ENCODE data around the gene TM4SF4. TPM values are rescaled to one million over a fixed set of nuclear protein-coding genes. Genes with fewer than 3 reads are reported as not detected.

TM4SF4 gene, protein sequence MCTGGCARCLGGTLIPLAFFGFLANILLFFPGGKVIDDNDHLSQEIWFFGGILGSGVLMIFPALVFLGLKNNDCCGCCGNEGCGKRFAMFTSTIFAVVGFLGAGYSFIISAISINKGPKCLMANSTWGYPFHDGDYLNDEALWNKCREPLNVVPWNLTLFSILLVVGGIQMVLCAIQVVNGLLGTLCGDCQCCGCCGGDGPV
- total RNA-seq: not detected

DNA sequence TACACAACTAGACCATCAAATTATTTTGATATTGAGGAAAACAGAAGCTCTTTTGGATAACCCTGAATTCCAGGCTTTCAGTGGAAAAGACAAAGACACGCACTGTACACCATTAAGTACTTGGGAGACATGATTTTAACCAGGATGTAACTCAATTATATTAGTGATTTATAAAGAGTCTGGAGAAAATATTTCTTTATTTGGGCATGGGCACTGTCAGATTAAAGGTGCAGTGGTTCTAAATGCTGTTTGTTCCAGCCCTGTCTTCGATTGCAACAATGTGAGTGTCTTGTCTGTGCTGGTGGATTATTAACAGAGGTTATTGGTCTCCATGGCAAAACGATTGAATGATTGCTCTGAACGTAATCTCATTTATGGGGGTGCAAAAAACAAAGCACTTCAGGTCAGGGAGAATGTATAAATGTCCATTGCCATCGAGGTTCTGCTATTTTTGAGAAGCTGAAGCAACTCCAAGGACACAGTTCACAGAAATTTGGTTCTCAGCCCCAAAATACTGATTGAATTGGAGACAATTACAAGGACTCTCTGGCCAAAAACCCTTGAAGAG, at the start of gene TM4SF4:
TSS of gene TM4SF4 (plus strand) at position 448 of the 568 bp plus-strand sequence. CDS start 181 bp downstream, outside the sequence.
- intact Hi-C loops (cut with DNase I): no loop called here
- H3K4me1 ChIP-seq: peaks cover 17 to 79% (median 21%) of the 10 kb centered on the region in 3 donors
- peak within 1 kb of the TSS; percentile 5 to 85 (median 73) for H3K27ac ChIP-seq
- H3K4me3 ChIP-seq: no peak within 1 kb of the TSS
- H3K36me3 ChIP-seq: no peaks in the 10 kb centered on the region
- no peak for TF ChIP-seq POLR2A (IDR thresholded peaks at IDR 0.05)
- TF ChIP-seq, protein P1, sequence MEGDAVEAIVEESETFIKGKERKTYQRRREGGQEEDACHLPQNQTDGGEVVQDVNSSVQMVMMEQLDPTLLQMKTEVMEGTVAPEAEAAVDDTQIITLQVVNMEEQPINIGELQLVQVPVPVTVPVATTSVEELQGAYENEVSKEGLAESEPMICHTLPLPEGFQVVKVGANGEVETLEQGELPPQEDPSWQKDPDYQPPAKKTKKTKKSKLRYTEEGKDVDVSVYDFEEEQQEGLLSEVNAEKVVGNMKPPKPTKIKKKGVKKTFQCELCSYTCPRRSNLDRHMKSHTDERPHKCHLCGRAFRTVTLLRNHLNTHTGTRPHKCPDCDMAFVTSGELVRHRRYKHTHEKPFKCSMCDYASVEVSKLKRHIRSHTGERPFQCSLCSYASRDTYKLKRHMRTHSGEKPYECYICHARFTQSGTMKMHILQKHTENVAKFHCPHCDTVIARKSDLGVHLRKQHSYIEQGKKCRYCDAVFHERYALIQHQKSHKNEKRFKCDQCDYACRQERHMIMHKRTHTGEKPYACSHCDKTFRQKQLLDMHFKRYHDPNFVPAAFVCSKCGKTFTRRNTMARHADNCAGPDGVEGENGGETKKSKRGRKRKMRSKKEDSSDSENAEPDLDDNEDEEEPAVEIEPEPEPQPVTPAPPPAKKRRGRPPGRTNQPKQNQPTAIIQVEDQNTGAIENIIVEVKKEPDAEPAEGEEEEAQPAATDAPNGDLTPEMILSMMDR (IDR thresholded peaks at IDR 0.05): no peak
- no peaks in the 10 kb centered on the region for H3K9me3 ChIP-seq
- DNase-seq: no peak
- WGBS, 2 donors: 74 to 85% methylated on average over 5 of the region's 5 CpGs
- H3K27me3 ChIP-seq: no peaks in the 10 kb centered on the region

GRCh38 chr3:149424918-149425317, 49.6 kb upstream of the TM4SF4 start:
- Histone ChIP-seq H3K9me3 (no peaks in the 10 kb centered on the region), H3K4me1 (no peaks in the 10 kb centered on the region), H3K4me3 (no peak overlapping the region), H3K27me3 (no peaks in the 10 kb centered on the region), H3K27ac (no peak overlapping the region), H3K36me3 (no peaks in the 10 kb centered on the region)
- no peak for TF ChIP-seq POLR2A (IDR thresholded peaks at IDR 0.05)
- TF ChIP-seq, protein P1 (IDR thresholded peaks at IDR 0.05): no peak
- DNase-seq: no peak
- intact Hi-C loops (cut with DNase I): no loop called here
- WGBS, 2 donors: 68 to 82% methylated on average over 2 of the region's 2 CpGs

GRCh38 chr3:149426325-149426724, 48.2 kb upstream of the TM4SF4 start:
- Histone ChIP-seq H3K9me3 (no peaks in the 10 kb centered on the region), H3K4me1 (no peaks in the 10 kb centered on the region), H3K27me3 (no peaks in the 10 kb centered on the region), H3K36me3 (no peaks in the 10 kb centered on the region), H3K27ac (no peak overlapping the region), H3K4me3 (no peak overlapping the region)
- intact Hi-C loops (cut with DNase I): no loop called here
- DNase-seq: no peak
- 54 to 56% methylated on average over 2 of the region's 2 CpGs for WGBS, 2 donors
- TF ChIP-seq POLR2A (IDR thresholded peaks at IDR 0.05): no peak
- TF ChIP-seq, protein P1 (IDR thresholded peaks at IDR 0.05): no peak

- H3K27ac ChIP-seq: no peak overlapping the region
- H3K9me3 ChIP-seq: no peaks in the 10 kb centered on the region
- 85 to 86% methylated on average over 2 of the region's 2 CpGs for WGBS, 2 donors
- no peak for DNase-seq
- no peaks in the 10 kb centered on the region for H3K36me3 ChIP-seq
- TF ChIP-seq, protein P1 (IDR thresholded peaks at IDR 0.05): no peak
- no peak for TF ChIP-seq POLR2A (IDR thresholded peaks at IDR 0.05)
- intact Hi-C loops (cut with DNase I): no loop called here
- H3K27me3 ChIP-seq: no peaks in the 10 kb centered on the region
- H3K4me1 ChIP-seq: no peaks in the 10 kb centered on the region
- H3K4me3 ChIP-seq: no peak overlapping the region
Measured at GRCh38 chr3:149428087-149428486, 46.4 kb upstream of the TM4SF4 start.

- WGBS, 2 donors: 67 to 69% methylated on average over 1 of the region's 1 CpG
- H3K4me3 ChIP-seq: no peak overlapping the region
- intact Hi-C loops (cut with DNase I): no loop called here
- H3K27me3 ChIP-seq: no peaks in the 10 kb centered on the region
- no peaks in the 10 kb centered on the region for H3K36me3 ChIP-seq
- H3K9me3 ChIP-seq: no peaks in the 10 kb centered on the region
- no peak for TF ChIP-seq POLR2A (IDR thresholded peaks at IDR 0.05)
- TF ChIP-seq, protein P1 (IDR thresholded peaks at IDR 0.05): no peak
- H3K4me1 ChIP-seq: no peaks in the 10 kb centered on the region
- DNase-seq: no peak
- H3K27ac ChIP-seq: no peak overlapping the region
Measured at GRCh38 chr3:149430216-149430615, 44.3 kb upstream of the TM4SF4 start.

All from esophagus squamous epithelium (tissue), 5 donors.